CD4-positive, alpha-beta T cell treated with Interleukin-2 at 100 ng/mL for 4 hours (primary cell): Measurements from ENCODE around the gene ZDHHC14.
"Not testable (repeated sequence)": the region's sequence is repeated elsewhere in the genome, so short reads cannot be mapped to it uniquely, and the experiment has no call there.

Source experiments
- DNase-seq: peaks from one replicate; pipeline ENCODE4 v3.0.0-alpha.2; 2020; ENCODE audit warnings: low spot score

ZDHHC14 gene

GRCh38 chr6:157717340-157717748, 336.4 kb downstream of the ZDHHC14 start:
- DNase-seq = no peak

DNA sequence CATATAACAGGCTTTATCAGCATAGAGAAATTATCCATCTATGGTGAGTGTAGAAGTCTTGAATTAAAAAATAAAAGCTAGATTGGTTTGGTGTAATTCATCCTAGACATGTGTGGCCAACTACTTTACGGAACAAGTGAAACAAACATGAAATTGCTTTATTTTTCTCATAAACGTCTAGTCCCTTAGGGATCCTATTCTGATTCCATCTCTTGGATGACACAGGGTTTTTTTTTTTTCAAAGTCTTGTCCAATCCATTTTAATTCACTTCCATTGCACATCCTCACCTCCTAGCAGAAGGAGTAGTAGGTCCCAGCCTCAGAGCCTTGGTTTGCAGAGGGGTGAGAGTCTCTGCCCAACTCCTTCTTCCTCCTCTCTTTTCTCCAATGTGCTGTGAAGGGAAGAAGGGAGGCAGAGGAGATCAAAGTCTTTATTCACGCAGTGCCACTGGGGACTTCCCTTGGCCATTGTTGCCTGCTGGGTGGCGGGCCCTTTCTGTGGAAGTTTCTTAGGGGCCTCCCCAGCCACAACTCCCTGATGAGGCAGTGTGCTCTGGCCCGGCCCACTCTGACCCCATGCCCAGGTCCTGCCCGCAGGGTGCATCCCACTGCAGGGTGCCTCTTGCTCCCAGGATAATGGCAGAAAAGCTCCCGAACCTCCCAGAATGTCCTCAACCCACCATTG, 337.7 kb downstream of the ZDHHC14 start:
- no peak for DNase-seq

DNA sequence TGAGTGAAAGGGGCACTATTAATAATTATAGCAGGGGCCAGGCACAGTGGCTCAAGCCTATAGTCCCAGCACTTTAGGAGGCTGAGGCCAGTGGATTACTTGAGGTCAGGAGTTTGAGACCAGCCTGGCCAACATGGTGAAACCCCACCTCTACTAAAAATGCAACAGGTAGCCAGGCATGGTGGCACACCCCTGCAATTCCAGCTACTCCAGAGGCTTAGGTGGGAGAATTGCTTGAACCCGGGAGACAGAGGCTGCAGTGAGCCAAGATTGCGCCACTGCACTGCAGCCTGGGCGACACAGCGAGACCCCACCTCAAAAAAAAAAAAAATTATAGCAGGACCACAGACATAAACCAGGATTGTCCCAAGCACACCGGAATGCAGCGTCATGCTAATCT, 340.0 kb downstream of the ZDHHC14 start:
- not testable (repeated sequence) for DNase-seq

GRCh38 chr6:157721426-157721825, 340.4 kb downstream of the ZDHHC14 start:
- DNase-seq = no peak

- no peak for DNase-seq
Observed at GRCh38 chr6:157721830-157722229, 340.8 kb downstream of the ZDHHC14 start.

- DNase-seq = no peak
Observed at GRCh38 chr6:157723376-157723775, 342.4 kb downstream of the ZDHHC14 start.

GRCh38 chr6:157724138-157724820, 343.3 kb downstream of the ZDHHC14 start:
- no peak for DNase-seq

- DNase-seq = no peak
Observed at GRCh38 chr6:157724960-157725741, 344.2 kb downstream of the ZDHHC14 start.

GRCh38 chr6:157725836-157726235, 344.8 kb downstream of the ZDHHC14 start:
- no peak for DNase-seq

DNA sequence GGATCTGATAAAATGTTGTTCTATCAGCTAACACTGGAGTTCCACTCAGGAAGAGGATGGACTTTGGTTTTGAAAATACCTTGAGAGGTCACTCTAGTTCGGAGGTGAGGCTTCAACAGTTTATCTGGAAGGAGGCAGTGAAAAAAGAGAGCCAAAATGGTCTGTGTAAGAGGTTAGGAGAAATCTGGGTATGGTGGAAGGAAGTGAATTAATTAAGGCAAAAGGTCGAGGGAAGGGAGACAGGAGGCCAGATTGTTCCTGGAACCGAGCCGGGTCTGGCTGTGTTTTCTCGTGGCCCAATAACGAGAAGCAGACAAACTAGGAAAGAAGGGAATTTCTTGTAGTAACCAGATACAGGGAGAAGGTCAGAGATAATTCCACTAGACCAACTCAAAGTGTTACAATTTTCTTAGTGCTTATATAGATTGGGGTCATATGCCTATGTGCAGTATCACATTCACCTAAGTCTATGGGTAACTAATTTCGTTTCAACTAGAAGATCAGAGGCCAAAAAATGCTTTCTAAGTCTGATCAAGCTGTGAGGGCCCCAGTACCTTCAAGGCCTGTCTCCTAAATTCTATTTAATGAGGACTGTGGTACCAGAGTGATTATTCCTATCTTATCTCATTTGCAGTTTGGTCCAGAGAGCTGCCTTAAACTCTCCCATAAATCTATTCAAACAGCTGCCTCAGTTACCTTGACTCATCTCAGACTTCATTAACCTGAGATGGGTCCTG, 346.1 kb downstream of the ZDHHC14 start:
- DNase-seq = no peak
